K562 (cell line): Measurements from ENCODE around the gene OTOG. TPM values are rescaled to one million over a fixed set of nuclear protein-coding genes. Genes with fewer than 3 reads are reported as not detected.

Experiments
- RB1 ChIP-seq: fragments of 450-650 bp; IDR thresholded peaks from 2 replicates; pipeline ENCODE4 v1.6.1; 2017; ENCODE audit warnings: low read depth, mild to moderate bottlenecking
- RCOR1 ChIP-seq, 2 experiments: IDR thresholded peaks; 2 replicates each; pipeline ENCODE4 v1.6.1; 2012; ENCODE audit warnings: low read depth in 2 of 2, low read length in 2 of 2, borderline replicate concordance in 1 of 2, improper control_type of control experiment in 1 of 2
- RNF2 ChIP-seq: sonication (generic); IDR thresholded peaks from 2 replicates; pipeline ENCODE4 v1.6.1; 2016
- ZBTB34 ChIP-seq: fragments of 250-450 bp; sonication (Bioruptor Pico); IDR thresholded peaks from 2 replicates; pipeline ENCODE4 v1.8.0; 2021; ENCODE audit warnings: mild to moderate bottlenecking, moderate library complexity
- ZSCAN32 ChIP-seq: fragments of 450-650 bp; formaldehyde crosslinking; IDR thresholded peaks from 2 replicates; pipeline ENCODE4 v1.4.0; 2020; ENCODE audit warnings: mild to moderate bottlenecking, moderate library complexity
- polyA plus RNA-seq, 8 experiments: library from polyadenylated mRNA; depleted of rRNA in 4 of 8; stranded (reverse) in 5 of 8; unstranded in 3 of 8; fragments of >200 nt; fragmentation: Nextera tagmentation in 2 of 8; fragmentation: Illumina TruSeq in 1 of 8; extraction: Ambion mirVana in 2 of 8; extraction: Trizol in 1 of 8; gene quantifications; 2 replicates each; pipeline versions ENCODE4 v1.2.1 to v1.2.3, GENCODE V29; 2011 to 2014; ENCODE audit warnings: inconsistent platforms in 1 of 8, missing spikeins in 1 of 8
- total RNA-seq, 7 experiments: library from RNA; depleted of rRNA in 6 of 7; stranded (reverse); fragments of >200 nt in 6 of 7; fragmentation: Illumina TruSeq in 2 of 7; extraction: Trizol in 2 of 7; gene quantifications; 2 replicates each; pipeline versions ENCODE4 v1.2.1 to v1.2.3, GENCODE V29; 2011 to 2021; ENCODE audit warnings: low replicate concordance in 1 of 7
- TF ChIP-seq, protein P1 (sequence below), 2 experiments: fragments of 450-650 bp; formaldehyde crosslinking in 1 of 2; IDR thresholded peaks; 2 replicates each; pipeline versions ENCODE4 v1.4.0 to v1.6.1; 2014 to 2020; ENCODE audit warnings: mild to moderate bottlenecking in 2 of 2, borderline replicate concordance in 1 of 2, low read depth in 1 of 2
- TF ChIP-seq, protein P2 (sequence below): fragments of 450-650 bp; formaldehyde crosslinking; IDR thresholded peaks from 2 replicates; pipeline ENCODE4 v1.4.0; 2020; ENCODE audit warnings: mild to moderate bottlenecking, moderate library complexity

OTOG gene
- total and polyA plus RNA-seq, 9 of the 15 experiments (the other 6 are each of a cell fraction or from before 2014, with no cell fraction given): not detected

GRCh38 chr11:17598700-17599459 is 51.8 kb downstream of the OTOG start (continued):
- TF ChIP-seq, protein P1, sequence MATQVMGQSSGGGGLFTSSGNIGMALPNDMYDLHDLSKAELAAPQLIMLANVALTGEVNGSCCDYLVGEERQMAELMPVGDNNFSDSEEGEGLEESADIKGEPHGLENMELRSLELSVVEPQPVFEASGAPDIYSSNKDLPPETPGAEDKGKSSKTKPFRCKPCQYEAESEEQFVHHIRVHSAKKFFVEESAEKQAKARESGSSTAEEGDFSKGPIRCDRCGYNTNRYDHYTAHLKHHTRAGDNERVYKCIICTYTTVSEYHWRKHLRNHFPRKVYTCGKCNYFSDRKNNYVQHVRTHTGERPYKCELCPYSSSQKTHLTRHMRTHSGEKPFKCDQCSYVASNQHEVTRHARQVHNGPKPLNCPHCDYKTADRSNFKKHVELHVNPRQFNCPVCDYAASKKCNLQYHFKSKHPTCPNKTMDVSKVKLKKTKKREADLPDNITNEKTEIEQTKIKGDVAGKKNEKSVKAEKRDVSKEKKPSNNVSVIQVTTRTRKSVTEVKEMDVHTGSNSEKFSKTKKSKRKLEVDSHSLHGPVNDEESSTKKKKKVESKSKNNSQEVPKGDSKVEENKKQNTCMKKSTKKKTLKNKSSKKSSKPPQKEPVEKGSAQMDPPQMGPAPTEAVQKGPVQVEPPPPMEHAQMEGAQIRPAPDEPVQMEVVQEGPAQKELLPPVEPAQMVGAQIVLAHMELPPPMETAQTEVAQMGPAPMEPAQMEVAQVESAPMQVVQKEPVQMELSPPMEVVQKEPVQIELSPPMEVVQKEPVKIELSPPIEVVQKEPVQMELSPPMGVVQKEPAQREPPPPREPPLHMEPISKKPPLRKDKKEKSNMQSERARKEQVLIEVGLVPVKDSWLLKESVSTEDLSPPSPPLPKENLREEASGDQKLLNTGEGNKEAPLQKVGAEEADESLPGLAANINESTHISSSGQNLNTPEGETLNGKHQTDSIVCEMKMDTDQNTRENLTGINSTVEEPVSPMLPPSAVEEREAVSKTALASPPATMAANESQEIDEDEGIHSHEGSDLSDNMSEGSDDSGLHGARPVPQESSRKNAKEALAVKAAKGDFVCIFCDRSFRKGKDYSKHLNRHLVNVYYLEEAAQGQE (IDR thresholded peaks at IDR 0.05; ENCODE audit: borderline replicate concordance): peak; percentile 59; the same call in 1 of the 2 replicates
- TF ChIP-seq, protein P1 (CRISPR knock-in tag; IDR thresholded peaks at IDR 0.05; ENCODE audit: low read depth): no peak
- no peak for TF ChIP-seq ZBTB34 (CRISPR knock-in tag)
- TF ChIP-seq ZSCAN32: no peak
- TF ChIP-seq RCOR1 (IDR thresholded peaks at IDR 0.05; ENCODE audit: borderline replicate concordance in 1 of 2, low read depth in 2 of 2, low read length in 2 of 2): 0 out of 4 replicates have a peak, but pooled peaks of 1 of the 2 experiments have one; percentile 21
- TF ChIP-seq RNF2: no peak
- TF ChIP-seq, protein P2, sequence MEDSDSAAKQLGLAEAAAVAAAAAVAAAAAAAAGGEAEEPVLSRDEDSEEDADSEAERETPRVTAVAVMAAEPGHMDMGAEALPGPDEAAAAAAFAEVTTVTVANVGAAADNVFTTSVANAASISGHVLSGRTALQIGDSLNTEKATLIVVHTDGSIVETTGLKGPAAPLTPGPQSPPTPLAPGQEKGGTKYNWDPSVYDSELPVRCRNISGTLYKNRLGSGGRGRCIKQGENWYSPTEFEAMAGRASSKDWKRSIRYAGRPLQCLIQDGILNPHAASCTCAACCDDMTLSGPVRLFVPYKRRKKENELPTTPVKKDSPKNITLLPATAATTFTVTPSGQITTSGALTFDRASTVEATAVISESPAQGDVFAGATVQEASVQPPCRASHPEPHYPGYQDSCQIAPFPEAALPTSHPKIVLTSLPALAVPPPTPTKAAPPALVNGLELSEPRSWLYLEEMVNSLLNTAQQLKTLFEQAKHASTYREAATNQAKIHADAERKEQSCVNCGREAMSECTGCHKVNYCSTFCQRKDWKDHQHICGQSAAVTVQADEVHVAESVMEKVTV (CRISPR knock-in tag): peak; percentile 45; the same call in 1 of the 2 replicates
- TF ChIP-seq RB1: 0 out of 2 replicates have a peak, but pooled peaks have one; percentile 24
